ENCODE data around the gene RAB13. TPM values are rescaled to one million over a fixed set of nuclear protein-coding genes. Genes with fewer than 3 reads are reported as not detected.

The RAB13 gene
- 26.3 TPM for total RNA-seq

DNA sequence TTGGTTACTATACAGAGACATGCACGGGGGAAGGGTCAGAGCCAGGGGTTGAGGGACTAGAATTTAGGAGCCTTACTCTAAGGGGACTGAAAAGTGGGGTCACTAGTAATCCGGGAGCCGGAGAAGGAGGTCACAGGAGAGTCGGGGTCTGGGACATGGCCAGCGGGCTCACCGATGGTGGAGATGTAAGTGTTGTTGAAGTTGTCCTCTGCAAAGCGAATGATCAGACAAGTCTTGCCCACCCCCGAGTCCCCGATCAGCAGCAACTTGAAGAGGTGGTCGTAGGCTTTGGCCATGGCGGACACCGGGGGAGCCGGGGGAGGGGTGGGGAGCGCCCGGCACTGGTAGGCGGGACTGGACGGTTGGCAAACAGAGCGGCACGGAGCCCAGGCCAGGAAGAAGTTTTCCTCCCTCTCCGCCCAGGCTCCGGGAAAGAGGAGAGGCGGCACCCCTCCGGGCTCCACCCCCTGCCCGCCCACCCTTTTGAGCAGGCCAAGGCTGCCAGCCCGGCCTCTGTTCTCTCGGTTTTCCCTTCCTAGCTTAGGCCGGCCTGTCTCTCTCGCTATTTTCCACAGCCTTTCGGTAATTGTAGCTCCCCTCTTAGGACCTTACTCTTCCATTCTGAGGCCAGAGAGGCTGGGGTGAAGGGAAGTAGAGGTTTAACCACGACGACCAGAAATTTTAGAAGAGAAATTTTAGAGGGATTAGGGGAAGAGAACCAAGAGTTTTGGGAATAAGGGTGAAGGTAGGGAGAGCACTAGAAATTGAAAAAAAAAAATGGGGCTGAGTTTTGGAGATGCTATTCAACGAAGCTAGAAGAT lies at the start of gene RAB13:
Gene RAB13, minus strand, starts transcription at position 399 of the 821 bp plus-strand sequence. Its CDS starts 103 bp downstream, at position 296.

GRCh38 chr1:153990468-153991150 lies 4.5 kb upstream of the RAB13 start, which contains the start of gene RPS27:
Gene RPS27, plus strand, starts transcription at chr1:153990762. Its CDS starts 35 bp downstream, at chr1:153990797.

DNA sequence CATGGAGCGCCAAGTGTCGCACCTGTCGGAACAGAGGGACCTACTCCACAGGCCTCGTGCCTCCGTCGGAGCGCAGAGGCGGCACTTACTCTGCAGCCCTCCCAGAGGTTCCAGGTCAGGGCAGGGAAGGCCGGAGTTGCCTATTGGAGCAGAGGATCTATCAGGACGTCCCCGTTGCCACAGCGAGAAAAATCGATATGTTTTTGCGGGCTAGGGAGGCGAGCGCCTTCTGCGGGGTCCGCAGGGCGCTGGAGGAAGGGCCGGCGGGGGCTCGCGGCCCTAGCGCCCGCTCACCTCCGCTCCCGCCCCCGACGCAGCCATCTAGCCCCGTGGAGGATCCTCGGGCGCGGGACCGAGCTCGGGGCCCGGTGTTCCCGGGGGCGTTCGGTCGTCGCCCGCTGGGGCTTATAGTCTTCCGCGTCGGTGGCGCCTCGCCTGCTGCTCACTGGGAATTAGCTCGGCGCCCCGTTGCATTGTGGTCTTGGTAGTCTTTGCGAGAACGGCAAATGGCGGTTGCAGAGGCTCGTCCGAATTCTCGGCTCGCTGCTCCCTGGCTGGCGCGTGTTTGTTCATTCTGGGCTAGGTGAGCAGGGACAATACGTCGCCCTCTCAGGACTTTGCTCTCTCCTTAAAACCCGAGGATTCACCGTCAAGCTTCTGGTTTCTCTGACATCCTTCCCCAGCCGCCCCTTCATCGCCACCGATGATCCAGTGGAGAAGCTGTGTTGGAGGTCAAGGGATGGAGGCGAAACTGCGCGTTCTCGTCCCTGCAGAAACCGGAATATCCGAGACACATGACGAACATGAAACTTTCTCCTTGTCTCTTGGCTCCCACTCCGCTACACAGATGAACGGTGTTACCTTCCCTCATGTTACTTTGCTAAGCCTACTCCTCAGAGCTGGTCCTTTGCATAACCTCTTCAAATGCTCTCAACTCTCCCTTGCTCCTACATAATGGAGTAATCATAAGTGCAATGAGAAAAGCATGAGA lies 8.6 kb downstream of the RAB13 start, which contains the start of gene JTB:
Gene JTB, minus strand, starts transcription at position 425 of the 991 bp plus-strand sequence. Its CDS starts 422 bp downstream, at position 3.

GRCh38 chr1:153967107-153967999 lies 18.8 kb downstream of the RAB13 start, which contains the start of gene CREB3L4:
Gene CREB3L4, plus strand, starts transcription at chr1:153967902. Its CDS starts 624 bp downstream, at chr1:153968526.

DNA sequence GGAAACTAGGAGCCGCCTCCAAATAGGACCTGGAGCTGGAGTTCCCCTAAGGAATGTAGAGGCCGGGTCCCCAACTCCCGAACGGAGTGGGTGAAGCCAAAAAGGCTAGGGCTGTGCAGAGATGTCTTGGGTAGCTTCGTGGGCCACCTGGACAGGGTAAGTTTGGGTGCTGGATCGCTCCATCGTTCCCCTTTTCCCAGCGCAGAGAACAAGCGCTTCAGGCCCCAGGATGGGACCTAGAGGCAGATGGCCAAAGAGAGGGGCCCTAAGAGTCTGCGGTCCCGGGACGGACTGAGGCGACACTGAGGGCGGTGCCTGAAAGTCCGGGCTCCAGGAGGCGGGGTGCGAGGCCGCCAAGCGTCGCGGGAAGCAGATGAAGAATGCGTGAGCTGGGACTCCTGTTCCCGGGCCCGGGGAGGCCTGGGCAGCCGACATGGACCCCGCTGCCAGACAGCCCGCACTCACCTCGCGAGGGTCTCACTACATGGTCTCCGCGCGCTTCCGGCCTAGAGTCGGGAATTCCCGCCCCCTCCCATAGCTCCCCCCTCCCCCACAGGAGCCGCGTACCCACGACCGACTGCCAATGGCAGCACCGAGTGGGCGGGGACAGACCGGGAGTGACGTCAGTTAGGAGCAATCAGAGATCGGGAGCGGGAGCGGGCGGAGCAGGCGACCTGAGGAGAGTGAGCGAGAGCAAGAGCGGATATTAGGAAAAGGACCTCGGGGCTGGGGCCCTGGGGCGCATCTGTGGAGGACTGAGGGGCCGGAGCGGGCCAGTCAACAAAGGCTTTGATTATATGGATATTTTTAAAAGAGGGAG lies 22.9 kb downstream of the RAB13 start, which contains the start of gene SLC39A1:
Gene SLC39A1, minus strand, starts transcription at position 508 of the 820 bp plus-strand sequence. CDS start 822 bp downstream, outside the sequence.

GRCh38 chr1:153958111-153958960 lies 27.8 kb downstream of the RAB13 start, which contains the start of gene CRTC2:
Gene CRTC2, minus strand, starts transcription at chr1:153958612. Its CDS starts 115 bp downstream, at chr1:153958497.

GRCh38 chr1:153946622-153947241 lies 39.4 kb downstream of the RAB13 start, which contains the start of gene DENND4B:
Gene DENND4B, minus strand, starts transcription at chr1:153946718. Its CDS starts 2,344 bp downstream, at chr1:153944374.

Other genes starting within 250 kb of the RAB13 start
- gene SLC27A3, start 210.9 kb downstream of the RAB13 start, total RNA-seq: 16.4 TPM
- 23.1 TPM for gene GATAD2B, start 63.4 kb downstream of the RAB13 start, total RNA-seq
- gene DENND4B, start 39.6 kb downstream of the RAB13 start, total RNA-seq: 33.4 TPM
- gene CRTC2, start 27.7 kb downstream of the RAB13 start, total RNA-seq: 8.0 TPM
- 51.3 TPM for gene SLC39A1, start 22.8 kb downstream of the RAB13 start, total RNA-seq
- 16.6 TPM for gene CREB3L4, start 18.4 kb downstream of the RAB13 start, total RNA-seq
- 86.2 TPM for gene JTB, start 8.7 kb downstream of the RAB13 start, total RNA-seq
- 828 TPM for gene RPS27, start 4.4 kb upstream of the RAB13 start, total RNA-seq
- gene NUP210L, start 168.7 kb upstream of the RAB13 start, total RNA-seq: 0.11 TPM
- gene TPM3, start 205.8 kb upstream of the RAB13 start, total RNA-seq: 239 TPM
- not detected for gene CFAP141, start 220.0 kb upstream of the RAB13 start, total RNA-seq
- gene UBAP2L, start 234.6 kb upstream of the RAB13 start, total RNA-seq: 105 TPM

All from camera-type eye (tissue), 1 donor.